Fibroblast of mammary gland (primary cell): ENCODE results near the gene FBRSL1.

Experiments
- DNase-seq: peaks from one replicate; pipeline ENCODE4 v3.0.0-alpha.2; 2010; ENCODE audit warnings: low read depth
- H3K4me3 ChIP-seq: 2 replicates; pipeline ENCODE4 v1.5.1; 2011; ENCODE audit warnings: low read depth, mild to moderate bottlenecking, low read length, moderate library complexity; ENCODE audit not compliant: control insufficient read depth
- TF ChIP-seq, protein P1 (sequence below): conservative IDR thresholded peaks from 2 replicates; pipeline ENCODE4 v1.5.1; 2011; ENCODE audit warnings: low read depth, low read length, inconsistent platforms; ENCODE audit not compliant: control insufficient read depth, insufficient read depth

The FBRSL1 gene

DNA sequence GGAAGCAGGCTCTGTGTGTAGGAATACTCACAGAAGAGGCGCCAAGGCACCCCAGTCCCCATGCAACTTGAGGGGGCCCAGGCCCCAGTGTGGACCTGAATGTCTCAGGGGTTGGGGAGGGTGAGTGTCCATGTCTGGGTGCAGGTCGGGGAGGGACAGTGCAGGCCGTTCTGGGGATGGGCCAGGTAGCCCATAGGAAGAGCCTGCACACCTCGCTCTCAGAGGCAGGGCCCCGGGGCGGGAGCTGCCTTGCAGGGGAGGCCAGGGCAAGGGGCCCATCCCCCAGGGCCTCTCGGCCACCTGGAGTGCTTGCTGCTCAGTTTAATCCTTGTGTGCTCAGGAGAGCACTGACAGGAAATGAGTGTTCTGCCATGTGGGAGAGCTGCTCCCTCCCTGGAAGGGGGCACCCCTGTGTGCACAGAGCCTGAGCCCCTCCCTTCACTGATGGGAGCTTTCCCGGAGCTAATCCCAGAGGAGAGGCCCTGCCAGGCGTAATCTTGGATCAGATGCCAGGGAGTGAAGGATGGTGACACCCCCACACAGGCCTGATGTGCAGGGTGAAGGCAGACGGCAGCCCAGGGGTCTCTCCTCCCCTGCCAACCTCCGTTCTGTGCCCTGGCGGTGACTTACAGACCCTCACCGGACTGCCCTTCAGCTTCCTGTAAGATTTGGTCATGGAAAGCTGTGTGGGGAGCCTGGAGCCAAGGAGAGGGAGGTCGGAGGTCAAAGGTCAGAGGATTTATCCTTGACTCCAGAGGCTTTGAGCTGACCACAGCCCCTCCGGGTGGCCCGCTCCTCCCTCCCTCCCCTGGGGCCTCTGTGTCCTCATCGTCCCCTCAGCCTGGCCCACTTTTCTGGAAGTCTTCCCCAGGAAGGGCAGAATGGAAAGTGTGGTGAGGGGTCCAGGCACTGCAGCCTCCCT, 24.4 kb upstream of the FBRSL1 start:
- no peak overlapping the region for H3K4me3 ChIP-seq
- DNase-seq: no peak
- TF ChIP-seq, protein P1, sequence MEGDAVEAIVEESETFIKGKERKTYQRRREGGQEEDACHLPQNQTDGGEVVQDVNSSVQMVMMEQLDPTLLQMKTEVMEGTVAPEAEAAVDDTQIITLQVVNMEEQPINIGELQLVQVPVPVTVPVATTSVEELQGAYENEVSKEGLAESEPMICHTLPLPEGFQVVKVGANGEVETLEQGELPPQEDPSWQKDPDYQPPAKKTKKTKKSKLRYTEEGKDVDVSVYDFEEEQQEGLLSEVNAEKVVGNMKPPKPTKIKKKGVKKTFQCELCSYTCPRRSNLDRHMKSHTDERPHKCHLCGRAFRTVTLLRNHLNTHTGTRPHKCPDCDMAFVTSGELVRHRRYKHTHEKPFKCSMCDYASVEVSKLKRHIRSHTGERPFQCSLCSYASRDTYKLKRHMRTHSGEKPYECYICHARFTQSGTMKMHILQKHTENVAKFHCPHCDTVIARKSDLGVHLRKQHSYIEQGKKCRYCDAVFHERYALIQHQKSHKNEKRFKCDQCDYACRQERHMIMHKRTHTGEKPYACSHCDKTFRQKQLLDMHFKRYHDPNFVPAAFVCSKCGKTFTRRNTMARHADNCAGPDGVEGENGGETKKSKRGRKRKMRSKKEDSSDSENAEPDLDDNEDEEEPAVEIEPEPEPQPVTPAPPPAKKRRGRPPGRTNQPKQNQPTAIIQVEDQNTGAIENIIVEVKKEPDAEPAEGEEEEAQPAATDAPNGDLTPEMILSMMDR: no peak

DNA sequence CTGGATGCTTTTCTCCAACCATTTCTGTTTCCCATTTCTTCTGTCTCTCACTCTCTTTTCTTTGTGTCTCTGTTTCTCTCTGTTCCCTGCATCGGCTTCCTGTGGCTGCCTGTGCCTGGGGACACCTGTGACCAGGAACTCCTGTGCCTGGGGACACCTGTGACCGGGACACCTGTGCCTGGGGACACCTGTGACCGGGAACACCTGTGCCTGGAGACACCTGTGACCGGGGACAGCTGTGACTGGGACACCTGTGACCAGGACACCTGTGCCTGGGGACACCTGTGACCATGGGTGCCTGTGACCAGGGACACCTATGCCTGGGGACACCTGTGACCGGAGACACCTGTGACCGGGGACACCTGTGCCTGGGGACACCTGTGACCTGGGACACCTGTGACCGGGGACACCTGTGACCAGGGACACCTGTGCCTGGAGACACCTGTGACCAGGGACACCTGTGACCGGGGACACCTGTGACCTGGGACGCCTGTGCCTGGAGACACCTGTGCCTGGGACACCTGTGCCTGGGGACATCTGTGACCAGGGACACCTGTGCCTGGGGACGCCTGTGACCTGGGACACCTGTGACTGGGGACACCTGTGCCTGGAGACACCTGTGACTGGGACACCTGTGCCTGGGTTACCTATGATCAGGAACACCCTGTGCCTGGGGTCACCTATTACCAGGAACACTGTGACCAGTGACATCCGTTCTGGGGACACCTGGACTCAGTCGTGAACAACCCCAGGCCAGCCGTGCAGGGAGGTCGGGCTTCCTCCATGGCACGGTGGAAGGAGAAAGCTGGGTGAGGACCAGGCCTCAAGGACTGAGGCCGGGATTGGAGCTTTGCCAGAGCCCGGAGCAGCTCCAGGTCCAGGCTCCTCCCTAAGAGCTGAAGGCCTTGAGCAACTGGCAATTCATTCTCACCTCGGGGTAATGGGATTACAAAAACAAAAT, 23.4 kb upstream of the FBRSL1 start:
- H3K4me3 ChIP-seq: no peak overlapping the region
- TF ChIP-seq, protein P1: no peak
- no peak for DNase-seq

GRCh38 chr12:132467511-132467910, 22.4 kb upstream of the FBRSL1 start:
- H3K4me3 ChIP-seq: no peak overlapping the region
- TF ChIP-seq, protein P1: no peak
- no peak for DNase-seq

DNA sequence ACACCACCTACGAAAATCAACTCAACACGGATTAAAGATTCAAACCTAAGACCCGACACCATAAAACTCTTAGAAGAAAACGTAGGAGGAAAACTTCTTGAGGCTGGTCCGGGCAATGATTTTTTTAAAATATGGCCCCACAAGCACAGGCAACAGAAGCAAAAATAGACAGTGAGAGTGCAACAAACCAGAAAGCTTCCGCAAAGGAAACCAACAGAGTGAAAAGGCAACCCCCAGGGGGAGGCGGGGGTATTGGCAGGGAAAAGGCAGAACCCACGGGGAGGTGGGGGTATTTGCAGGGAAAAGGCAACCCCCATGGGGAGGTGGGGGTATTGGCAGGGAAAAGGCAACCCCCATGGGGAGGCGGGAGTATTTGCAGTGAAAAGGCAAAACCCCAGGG, 20.5 kb upstream of the FBRSL1 start:
- no peak overlapping the region for H3K4me3 ChIP-seq
- TF ChIP-seq, protein P1: no peak
- DNase-seq: no peak

DNA sequence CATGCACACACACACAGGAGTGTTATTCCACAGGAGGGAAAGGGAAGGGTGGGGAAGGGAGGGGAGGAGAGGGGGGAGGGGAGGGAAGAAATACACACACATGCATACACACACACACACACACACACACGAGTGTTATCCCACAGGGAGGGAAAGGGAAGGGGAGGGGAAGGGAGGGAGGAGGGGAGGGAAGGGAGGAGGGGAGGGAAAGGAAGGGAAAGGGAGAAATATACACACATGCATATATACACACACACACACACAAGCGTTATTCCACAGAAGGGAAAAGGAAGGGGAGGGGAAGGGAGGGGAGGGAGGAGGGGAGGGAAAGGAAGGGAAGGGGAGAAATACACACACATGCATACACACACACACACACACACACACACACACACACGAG, 19.6 kb upstream of the FBRSL1 start:
- DNase-seq: no peak
- H3K4me3 ChIP-seq: no peak overlapping the region
- TF ChIP-seq, protein P1: no peak

DNA sequence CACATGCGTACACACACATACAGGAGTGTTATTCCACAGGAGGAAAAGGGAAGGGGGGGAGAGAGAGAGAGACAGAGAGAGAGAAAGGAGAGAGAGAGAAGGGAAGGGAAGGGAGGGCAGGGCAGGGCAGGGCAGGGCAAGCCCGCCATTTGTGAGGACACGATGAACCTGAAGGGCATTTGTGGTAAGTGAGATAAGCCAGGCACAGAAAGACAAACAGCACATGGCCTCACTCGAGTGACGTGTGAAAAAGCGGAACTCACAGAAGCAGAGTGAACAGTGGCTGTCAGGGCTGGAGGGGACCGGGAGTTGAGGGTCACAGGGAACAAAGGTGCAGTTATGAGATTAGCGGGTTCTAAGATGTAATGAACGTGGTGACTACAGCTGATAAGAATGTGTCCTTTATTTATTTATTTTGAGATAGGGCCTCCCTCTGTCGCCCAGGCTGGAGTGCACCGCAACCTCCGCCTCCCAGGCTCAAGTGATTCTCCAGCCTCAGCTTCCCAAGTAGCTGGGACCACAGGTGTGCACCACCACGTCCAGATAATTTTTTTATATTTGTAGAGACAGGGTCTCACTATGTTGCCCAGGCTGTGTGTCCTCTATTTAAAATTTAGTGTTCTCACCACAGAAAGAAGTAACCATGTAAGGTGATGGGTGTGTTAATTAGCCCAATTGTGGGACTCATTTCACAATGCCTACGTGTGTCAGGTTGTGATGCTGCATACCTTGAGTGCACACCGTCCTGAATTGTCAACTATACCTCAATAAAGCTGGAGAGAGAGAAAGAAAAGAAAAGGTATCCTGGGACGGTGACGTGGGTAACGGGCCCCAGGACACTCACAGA, 18.7 kb upstream of the FBRSL1 start:
- no peak overlapping the region for H3K4me3 ChIP-seq
- TF ChIP-seq, protein P1: no peak
- no peak for DNase-seq
